Measurements from ENCODE around the gene RPL13A. TPM values are rescaled to one million over a fixed set of nuclear protein-coding genes. Genes with fewer than 3 reads are reported as not detected.

Gene RPL13A
- total and polyA plus RNA-seq, 9 of the 15 experiments (the other 6 are each of a cell fraction or from before 2014, with no cell fraction given), result 1,744 to 5,482 (median 2,949) TPM

DNA sequence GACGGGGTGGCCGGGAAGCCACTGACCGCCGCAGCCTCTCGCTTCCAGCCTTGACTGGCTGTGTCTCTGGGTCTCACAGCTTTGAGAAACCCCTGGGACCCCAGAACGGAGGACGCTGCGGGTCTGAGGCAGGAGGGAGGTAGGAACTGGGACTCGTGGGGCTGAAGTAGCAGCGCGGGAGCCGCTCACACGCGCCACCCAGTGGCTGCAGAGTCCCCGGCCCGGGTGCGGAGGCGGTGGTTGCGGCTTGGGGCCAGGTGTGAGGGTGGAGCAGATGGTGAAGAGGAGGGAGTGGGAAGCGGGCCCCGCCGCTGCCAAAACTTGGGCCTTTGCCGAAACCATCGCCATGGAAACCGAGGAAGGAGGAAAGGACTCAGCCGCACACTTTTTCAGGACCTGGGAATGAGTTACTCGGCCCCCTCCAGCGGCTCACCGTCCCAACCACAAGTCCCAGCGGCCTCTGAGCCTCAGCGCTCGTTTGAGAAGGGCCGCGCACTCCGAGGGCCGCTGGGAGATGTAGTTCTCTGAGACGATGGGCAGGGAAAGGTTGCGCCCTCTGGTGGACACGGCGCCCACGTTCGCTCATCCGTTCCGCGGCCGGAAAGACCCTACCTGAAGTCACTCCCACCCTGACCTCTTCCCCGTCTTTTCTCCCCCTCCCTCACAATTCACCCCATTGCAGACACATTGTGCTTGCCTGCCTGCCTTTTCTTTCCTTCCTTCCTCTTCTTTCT lies 43.9 kb upstream of the RPL13A start (continued):
- TF ChIP-seq, protein P1, sequence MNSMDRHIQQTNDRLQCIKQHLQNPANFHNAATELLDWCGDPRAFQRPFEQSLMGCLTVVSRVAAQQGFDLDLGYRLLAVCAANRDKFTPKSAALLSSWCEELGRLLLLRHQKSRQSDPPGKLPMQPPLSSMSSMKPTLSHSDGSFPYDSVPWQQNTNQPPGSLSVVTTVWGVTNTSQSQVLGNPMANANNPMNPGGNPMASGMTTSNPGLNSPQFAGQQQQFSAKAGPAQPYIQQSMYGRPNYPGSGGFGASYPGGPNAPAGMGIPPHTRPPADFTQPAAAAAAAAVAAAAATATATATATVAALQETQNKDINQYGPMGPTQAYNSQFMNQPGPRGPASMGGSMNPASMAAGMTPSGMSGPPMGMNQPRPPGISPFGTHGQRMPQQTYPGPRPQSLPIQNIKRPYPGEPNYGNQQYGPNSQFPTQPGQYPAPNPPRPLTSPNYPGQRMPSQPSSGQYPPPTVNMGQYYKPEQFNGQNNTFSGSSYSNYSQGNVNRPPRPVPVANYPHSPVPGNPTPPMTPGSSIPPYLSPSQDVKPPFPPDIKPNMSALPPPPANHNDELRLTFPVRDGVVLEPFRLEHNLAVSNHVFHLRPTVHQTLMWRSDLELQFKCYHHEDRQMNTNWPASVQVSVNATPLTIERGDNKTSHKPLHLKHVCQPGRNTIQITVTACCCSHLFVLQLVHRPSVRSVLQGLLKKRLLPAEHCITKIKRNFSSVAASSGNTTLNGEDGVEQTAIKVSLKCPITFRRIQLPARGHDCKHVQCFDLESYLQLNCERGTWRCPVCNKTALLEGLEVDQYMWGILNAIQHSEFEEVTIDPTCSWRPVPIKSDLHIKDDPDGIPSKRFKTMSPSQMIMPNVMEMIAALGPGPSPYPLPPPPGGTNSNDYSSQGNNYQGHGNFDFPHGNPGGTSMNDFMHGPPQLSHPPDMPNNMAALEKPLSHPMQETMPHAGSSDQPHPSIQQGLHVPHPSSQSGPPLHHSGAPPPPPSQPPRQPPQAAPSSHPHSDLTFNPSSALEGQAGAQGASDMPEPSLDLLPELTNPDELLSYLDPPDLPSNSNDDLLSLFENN (IDR thresholded peaks at IDR 0.05; ENCODE audit: low read depth in 2 of 2, low read length in 2 of 2), result peak in 1 of 2 experiments; percentile 23; a peak in 1 of 4 replicates
- TF ChIP-seq, protein P2, sequence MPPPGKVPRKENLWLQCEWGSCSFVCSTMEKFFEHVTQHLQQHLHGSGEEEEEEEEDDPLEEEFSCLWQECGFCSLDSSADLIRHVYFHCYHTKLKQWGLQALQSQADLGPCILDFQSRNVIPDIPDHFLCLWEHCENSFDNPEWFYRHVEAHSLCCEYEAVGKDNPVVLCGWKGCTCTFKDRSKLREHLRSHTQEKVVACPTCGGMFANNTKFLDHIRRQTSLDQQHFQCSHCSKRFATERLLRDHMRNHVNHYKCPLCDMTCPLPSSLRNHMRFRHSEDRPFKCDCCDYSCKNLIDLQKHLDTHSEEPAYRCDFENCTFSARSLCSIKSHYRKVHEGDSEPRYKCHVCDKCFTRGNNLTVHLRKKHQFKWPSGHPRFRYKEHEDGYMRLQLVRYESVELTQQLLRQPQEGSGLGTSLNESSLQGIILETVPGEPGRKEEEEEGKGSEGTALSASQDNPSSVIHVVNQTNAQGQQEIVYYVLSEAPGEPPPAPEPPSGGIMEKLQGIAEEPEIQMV (tag; conservative IDR thresholded peaks at IDR 0.05; ENCODE audit: low read depth), result peak; percentile 50; the same call in 1 of the 2 replicates
- peak; percentile 60; the same call in 1 of the 2 replicates for TF ChIP-seq LCOR (CRISPR knock-in tag; IDR thresholded peaks at IDR 0.05)
- TF ChIP-seq TCF7 (IDR thresholded peaks at IDR 0.05; ENCODE audit: borderline replicate concordance), result no peak
- no peak for TF ChIP-seq KDM1A (IDR thresholded peaks at IDR 0.05)
- no peak for TF ChIP-seq ZNF217 (CRISPR knock-in tag; IDR thresholded peaks at IDR 0.05)
- TF ChIP-seq THRAP3 (IDR thresholded peaks at IDR 0.05; ENCODE audit: borderline replicate concordance), result no peak
- TF ChIP-seq HNRNPL (IDR thresholded peaks at IDR 0.05; ENCODE audit: low read depth, low read length), result 0 out of 2 replicates have a peak, but pooled peaks have one; percentile 27
- 0 out of 2 replicates have a peak, but pooled peaks have one; percentile 22 for TF ChIP-seq STAG1 (CRISPR knock-in tag; IDR thresholded peaks at IDR 0.05; ENCODE audit: borderline replicate concordance)
- 0 out of 4 replicates have a peak, but pooled peaks of 1 of the 2 experiments have one; percentile 29 for TF ChIP-seq ARNT (IDR thresholded peaks at IDR 0.05)
- no peak for TF ChIP-seq HSF4 (CRISPR knock-in tag; IDR thresholded peaks at IDR 0.05; ENCODE audit: borderline replicate concordance)
- no peak for TF ChIP-seq PTBP1 (IDR thresholded peaks at IDR 0.05; ENCODE audit: low read depth, low read length)
- TF ChIP-seq HLTF (IDR thresholded peaks at IDR 0.05), result peak; percentile 50; the same call in 1 of the 2 replicates
- TF ChIP-seq NFE2 (IDR thresholded peaks at IDR 0.05; ENCODE audit: low read depth), result 0 out of 2 replicates have a peak, but pooled peaks have one; percentile 2
- TF ChIP-seq KAT8 (IDR thresholded peaks at IDR 0.05; ENCODE audit: low read depth), result no peak
- TF ChIP-seq, protein P3, sequence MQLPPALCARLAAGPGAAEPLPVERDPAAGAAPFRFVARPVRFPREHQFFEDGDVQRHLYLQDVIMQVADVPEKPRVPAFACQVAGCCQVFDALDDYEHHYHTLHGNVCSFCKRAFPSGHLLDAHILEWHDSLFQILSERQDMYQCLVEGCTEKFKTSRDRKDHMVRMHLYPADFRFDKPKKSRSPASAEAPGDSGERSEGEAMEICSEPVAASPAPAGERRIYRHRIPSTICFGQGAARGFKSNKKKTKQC (CRISPR knock-in tag; IDR thresholded peaks at IDR 0.05), result no peak; the same call in 1 of the 2 replicates
- no peak for TF ChIP-seq ZNF165 (CRISPR knock-in tag; IDR thresholded peaks at IDR 0.05; ENCODE audit: borderline replicate concordance)
- TF ChIP-seq, protein P4, sequence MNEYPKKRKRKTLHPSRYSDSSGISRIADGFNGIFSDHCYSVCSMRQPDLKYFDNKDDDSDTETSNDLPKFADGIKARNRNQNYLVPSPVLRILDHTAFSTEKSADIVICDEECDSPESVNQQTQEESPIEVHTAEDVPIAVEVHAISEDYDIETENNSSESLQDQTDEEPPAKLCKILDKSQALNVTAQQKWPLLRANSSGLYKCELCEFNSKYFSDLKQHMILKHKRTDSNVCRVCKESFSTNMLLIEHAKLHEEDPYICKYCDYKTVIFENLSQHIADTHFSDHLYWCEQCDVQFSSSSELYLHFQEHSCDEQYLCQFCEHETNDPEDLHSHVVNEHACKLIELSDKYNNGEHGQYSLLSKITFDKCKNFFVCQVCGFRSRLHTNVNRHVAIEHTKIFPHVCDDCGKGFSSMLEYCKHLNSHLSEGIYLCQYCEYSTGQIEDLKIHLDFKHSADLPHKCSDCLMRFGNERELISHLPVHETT (CRISPR knock-in tag; conservative IDR thresholded peaks at IDR 0.05 in 1 of 2, IDR thresholded peaks at IDR 0.05 in 1 of 2), result peak in 1 of 2 experiments; percentile 86; a peak in 2 of 4 replicates
